ENCODE data around the gene HYPK.

The HYPK gene, protein sequence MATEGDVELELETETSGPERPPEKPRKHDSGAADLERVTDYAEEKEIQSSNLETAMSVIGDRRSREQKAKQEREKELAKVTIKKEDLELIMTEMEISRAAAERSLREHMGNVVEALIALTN

DNA sequence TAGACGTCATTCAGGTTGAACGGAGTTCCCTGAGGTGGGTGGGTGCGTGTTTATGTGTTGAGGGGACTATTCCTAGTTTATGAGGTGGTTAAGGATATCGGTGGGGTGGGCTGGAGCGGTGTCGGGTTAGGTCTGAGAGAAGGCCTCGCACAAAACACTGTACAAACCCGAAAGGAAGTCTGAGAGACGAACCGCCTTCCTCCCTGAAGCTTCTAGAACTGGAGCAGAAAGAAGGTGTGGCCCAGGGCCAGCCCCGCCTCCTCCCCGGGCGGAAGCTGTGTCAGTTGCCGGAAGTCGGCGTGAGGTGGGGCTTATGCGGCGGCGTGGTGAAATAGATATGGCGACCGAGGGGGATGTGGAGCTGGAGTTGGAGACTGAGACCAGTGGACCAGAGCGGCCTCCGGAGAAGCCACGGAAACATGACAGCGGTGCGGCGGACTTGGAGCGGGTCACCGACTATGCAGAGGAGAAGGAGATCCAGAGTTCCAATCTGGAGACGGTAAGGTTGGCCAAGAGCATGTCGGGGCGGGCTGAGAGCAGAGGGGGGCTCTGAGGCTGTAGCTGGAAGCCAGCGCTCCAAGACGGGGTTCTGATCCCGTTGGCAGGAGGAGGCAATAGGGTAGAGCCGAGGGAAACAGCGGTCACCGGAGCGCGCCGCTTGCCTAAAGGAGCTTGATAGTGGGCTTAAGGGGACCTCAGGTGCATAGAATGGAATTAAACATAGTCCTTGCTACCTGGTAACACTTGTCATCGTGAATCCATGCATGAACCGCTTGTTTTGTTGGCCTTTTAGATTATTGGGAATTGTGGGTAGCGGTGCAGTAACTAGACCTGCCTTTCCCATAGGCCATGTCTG, at the start of gene HYPK:
TSS of gene HYPK (plus strand) at position 314 of the 856 bp plus-strand sequence. CDS start at position 338, 24 bp downstream.
- FAIRE-seq: peak; percentile 82

DNA sequence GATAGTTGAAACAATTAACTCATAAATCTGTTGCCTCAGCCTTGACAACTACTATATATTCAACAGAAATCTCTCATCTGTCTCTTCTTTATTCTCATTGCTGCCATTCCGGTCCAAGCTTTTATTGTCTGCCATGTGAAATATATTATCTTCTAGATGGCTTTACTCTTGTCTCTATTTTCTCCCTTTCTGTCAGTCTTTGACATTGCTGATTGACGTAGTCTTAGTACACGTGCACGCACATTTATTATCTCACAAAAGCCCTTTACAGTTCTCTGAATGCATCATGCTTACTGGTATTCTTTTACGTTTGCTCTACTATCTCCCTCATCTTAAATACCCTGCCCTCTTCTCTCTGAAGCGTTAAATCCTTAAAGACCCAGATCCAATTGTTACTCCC, 48.5 kb upstream of the HYPK start:
- FAIRE-seq: no peak

DNA sequence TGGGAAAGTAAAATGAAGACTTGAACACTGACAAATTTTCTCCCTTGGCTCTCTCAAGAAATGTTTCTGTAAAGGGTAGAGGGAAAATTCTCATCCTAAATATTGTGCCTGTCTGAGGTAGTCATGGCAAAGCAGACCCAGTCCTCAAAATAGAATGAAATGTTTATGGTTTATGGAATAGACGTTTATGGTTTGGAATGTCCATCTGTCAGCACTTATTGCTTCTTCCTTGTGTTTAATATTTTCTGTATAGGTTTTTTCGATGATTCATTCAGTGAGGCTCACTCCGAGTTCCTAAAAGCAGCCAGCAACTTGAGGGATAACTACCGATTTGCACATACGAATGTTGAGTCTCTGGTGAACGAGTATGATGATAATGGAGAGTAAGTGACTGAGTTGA, 37.6 kb upstream of the HYPK start:
- FAIRE-seq: no peak

DNA sequence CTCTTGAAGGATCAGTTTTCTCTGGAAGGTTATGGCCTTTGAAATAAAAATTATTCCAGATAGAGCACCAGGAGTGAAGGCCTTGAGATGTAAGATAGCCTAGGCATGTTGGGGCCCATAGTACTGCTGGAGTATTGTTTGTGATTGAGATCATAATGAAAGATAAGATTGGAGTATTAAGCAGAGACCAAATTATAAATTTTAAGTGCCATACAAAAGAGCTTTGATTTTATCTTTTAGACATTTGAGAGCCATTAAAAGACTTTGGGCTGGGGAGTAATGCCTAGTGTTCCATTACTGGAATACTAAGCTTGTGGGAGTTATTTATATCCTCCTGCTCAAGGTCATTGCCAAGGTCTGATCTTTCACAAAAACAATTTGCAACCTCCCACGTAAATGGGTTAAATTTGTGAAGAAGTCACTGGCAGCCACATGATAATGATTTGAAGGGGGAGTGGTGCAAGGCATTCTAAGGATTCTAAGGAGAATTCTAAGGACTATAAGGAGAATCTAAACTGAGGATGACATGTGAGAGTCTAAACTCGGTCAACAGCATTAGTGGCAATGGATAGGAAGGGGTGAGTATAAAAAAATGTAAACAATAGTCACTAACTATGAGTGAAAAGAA, 36.5 kb upstream of the HYPK start:
- no peak for FAIRE-seq

DNA sequence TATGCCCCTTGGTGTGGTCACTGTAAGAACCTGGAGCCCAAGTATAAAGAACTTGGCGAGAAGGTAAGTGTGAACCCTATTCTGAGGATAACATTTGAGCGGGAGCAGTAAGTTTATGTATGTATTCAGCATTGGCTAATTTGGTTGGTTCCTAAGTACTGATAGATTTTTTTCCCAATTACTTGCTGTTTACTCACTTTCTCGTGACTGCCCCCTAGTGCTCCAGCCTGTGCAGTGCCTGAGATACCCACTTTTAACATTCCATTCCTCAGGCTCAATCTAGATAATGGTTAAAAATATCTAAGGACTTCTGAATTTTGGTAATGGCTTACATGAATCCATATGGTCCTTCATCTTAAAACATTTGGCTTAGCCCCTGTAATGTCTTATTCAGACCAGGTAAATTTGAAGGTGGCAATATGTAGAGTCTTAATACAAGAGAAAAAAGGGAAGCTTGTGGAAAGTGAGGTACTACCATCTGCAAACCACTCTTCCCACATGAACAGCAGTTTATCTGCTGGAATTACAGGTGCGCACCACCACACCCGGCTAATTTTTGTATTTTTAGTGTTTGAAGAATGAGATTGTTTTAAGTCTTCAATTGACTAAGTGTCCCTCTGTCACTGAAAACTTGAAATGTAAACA, 30.7 kb upstream of the HYPK start:
- no peak for FAIRE-seq

DNA sequence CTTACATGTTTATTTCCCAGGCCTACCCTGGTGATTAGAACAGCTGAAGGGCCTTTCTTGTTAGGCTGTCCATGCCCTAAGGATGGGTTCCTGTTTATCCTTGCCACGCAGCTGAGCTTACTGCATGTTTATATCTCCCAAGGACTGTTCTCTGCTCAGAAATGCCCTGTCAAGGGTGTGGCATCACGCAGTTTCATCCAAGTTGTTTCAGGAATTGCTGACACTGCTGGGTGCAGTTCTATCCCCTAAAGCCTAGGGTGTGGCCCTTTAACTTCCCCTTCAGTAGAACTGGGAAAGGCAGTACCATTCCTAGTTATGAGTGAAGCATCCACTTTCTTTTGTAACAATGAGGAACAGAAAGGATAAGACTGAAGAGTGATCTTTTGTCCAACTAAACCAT, 28.6 kb upstream of the HYPK start:
- no peak for FAIRE-seq

DNA sequence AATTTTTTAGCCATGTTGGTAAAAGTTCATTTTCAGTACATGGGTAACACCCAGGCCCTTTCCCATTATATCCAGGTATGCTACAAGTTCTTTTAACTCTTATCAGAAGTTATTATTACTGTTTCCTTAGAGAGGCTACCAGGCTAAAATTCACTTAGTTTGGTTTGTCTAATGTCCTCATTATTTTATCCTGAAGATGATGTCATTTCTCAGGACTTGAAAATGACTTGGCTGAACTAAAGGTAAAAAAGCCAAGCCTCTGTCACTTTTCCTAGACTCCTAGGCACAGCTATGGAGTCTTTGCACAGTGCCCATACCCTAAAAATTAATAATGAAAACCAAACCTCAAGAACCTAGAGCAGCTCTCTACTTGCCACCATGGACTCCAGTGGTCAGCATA, 27.8 kb upstream of the HYPK start:
- no peak for FAIRE-seq

DNA sequence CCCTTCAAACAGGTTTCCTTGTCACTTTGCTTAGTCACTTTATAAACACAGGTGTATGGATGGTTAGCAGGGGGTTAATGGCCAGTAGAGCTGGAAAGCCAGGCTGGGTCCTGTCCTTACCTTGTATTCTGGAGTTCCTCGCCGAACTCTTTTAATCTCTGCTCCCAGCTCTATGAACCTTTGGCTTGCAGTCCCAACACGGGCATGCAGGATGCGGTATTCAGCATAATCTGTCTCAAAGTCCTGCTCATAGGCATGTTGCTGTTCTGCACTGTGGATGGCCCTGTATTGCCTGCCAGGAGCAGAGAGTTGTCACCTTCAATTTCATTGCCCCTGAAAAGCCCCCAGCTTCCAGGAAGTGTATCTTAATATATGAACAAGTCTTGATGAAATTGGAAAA, 26.3 kb upstream of the HYPK start:
- no peak for FAIRE-seq

DNA sequence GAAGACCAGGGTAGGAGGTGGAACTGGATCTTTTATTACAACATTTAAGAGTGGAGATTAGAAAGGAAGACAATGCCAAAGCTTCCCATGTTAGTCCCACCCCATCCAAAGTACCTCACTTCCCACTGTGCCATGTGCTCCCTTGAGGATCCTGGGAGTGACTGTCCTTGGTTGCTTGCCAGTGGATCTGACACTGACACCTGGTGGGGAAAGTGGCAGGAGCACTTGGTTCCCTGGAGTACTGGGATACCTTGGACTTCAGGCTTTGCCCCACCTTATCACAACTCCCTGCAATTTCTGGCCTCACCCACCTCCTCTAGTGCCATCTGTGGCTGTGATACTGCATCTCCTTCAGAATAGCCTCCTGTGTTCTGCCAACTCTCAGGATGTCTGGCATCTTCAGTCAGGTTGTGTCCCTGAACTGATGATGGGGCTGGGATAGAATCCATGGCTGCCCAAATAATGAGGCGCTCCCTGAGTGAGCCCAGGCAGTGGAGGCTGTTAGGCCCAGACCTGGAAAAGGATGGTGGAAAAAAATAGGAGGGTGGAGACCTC, 24.9 kb upstream of the HYPK start:
- no peak for FAIRE-seq

DNA sequence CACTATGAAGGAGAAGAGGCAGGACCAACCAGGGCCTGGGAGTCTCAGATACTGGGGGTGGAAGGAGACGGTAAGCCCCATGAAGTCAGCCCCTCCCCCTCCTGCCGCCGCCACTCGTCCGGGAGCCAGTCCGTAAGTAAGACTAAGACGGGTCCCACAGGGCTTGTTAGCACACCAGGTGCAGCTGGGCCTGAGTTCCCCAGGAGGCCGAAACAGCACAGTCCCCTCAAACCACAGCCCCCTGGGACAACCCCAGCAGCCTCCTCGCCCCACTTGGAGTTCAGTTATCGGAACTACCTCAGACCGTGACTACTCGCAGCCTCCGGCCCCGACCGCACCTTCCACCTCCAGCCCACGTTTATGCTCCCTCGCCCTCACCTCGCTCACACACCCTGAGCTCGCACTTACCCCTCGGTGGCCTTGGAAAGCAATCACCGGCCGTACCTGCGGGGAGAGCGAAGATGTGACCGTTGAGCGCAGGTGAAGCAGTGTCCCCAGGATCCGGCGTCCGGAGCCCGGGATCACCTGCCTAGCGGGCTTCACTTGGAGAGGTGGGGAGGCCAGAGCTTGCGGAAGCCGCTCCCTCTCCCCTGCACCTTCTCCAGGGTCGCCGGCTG, 24.2 kb upstream of the HYPK start:
- FAIRE-seq: no peak

DNA sequence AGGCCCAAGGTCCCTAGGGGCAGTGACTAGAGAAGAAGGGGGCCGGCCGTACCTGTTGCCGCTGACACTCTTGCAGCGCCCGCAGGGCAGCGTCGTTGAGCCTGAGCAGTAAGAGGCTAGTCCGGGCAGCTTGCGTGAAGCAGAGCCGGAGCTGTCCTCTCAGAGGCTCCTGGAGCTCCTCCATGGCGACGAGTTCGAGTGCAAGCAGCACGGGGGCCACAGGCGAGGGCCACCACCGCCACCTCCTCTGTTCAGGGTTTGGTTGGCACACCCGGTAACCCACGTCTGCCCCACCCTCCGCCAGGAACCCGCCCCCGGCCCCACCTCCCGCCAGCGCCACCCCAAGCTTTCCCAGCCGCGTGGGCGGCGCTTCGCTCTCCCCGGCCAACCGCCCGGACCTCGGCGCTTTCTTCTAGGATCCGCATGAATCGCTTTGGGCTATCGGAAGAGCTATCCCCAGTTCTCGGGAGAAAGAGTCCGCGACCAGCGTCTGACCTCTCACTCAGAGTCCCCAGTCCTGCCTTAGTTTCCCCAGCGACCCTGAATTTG, 23.6 kb upstream of the HYPK start, which contains the start of gene ELL3:
TSS of gene ELL3 (minus strand) at position 249 of the 549 bp plus-strand sequence. CDS start at position 184, 65 bp downstream.
- FAIRE-seq: no peak

DNA sequence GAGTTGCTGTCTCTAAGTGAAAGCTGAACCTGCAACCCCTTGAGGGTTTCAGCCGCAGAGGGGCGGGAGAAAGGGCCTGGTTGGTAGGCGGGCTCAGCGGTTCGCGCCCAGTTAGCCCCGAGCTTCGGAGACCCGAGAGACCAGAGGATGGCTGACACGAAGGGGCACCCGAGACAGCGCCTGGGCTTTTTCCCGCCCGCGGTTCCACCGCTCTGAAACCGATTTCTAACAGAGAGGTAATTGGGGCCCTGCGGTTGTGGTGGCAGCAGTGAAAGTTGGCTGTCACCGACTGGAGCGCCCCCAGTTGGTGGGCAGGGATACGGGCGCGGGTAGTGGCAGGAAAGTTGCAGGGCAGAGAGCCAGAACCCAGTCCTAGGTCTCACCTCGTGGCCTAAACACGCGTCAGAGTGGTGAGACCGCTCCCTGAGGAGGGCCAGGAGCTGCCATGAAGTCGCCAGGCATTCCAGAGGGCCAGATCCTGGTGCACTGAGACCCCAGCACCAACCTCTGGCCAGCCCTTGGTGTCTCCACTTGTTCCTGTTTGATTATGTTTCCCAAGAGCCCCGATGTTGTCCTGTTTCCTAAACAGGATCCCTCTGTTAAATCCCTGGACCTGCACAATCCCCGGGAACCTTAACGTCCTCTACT, 23.0 kb upstream of the HYPK start:
- no peak for FAIRE-seq

DNA sequence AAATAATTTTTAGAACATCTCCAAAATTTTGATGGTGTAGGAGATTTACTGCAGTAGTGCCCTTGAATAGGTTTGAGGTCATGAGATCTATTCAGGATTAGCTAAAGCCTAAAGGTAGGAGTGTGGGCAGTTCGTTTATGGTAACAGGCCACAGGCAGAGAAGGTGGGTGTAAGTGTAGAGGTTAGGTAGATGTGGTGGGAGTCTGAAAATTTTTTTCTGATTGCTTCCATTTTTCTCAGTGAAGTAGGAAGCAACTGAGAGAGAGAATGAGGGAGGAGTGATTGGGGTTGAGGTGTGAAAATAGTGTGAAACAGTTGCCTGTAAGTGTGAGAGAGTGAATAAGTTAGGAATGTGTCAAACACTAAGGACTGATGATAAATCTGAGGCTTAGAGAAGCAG, 21.4 kb upstream of the HYPK start:
- no peak for FAIRE-seq

DNA sequence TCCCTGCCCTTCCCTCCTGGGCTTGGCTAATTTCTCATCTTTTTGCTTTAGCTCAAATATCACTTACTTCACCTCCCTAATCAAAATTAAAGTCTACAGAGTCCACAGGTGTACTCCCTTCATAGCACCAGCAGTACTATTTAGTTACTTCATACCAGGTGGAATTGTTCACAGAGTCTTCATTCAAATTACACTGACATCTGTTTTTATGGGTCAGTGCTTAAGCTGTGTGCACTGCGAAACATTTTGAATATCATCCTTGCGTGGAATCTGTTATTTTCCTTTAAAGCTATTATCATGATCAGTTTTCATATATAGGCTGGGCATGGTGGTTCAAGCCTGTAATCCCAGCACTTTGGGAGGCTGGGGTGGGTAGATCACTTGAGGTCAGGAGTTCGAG, 11.0 kb upstream of the HYPK start:
- FAIRE-seq: no peak

DNA sequence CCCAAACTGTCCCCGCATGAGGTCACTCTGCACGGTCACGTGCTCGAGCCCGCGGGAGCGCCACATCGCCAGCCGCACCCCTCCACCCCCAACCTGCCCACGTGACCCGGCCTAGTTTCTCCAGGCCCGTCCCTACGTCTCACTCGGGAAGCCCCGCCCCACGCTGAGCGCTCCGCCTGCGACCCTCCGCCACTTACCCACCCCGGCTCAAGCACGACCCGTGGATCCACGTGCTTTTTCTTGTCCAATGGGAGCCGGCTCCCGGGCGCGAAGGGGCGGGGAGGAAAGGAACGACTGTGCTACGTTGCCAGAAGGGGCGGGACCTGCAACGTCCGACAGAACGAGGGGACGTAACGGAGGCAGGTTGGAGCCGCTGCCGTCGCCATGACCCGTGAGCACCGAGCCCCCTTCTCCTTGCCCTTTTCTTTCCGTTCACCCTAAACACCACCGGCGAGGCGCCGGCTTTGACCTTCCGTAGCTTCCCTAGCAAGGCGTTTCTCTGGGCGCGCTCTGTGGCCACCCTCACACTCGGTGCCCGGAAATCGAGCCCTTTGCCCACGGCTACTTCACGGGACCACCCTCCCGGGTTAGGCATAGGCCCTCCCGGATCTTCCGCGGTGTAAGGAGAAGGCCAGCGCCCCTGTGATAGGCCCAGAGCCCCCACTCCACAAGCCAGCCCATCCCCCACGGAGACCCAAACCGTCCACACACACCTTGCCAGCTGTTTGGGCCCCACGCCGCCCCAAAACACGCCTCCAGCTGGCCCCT, 8.2 kb upstream of the HYPK start, which contains the start of gene SERF2:
TSS of gene SERF2 (plus strand) at position 328 of the 768 bp plus-strand sequence. CDS start at position 385, 57 bp downstream.
- peak; percentile 96 for FAIRE-seq

DNA sequence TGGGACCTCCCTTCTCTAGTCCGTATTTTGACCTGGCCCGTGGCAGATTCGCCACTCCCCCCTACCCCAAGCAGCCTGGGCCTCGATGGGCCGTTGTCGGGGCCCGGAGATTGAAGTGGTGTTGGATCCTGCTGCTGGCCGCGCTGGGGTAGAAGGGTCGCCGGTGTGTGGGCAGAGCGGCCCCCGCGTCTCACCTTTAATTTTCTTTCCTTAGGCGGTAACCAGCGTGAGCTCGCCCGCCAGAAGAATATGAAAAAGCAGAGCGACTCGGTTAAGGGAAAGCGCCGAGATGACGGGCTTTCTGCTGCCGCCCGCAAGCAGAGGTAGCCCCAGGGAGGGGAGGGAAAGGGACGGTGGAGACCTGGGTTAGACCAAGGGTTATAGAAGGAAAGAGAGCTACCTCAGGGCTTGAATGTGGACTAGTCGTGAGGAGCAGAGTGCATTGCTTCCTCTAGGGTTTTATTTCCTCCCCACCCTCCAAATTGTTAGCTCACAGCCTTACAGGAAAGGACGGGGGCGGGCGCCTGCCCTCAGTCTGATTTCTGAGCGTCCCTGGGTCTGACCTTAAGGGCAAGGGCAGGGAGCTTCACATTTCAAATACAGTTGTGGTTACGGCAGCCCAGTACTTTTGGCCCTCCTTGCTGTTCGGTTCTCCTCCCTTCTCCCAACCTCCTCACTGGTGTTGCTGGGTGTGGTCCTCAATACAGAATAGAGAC, 7.5 kb upstream of the HYPK start:
- FAIRE-seq: no peak

DNA sequence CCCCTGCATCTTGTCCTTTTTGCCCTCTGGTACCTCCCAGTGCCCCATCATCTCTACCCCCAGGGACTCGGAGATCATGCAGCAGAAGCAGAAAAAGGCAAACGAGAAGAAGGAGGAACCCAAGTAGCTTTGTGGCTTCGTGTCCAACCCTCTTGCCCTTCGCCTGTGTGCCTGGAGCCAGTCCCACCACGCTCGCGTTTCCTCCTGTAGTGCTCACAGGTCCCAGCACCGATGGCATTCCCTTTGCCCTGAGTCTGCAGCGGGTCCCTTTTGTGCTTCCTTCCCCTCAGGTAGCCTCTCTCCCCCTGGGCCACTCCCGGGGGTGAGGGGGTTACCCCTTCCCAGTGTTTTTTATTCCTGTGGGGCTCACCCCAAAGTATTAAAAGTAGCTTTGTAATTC, 6.8 kb upstream of the HYPK start:
- FAIRE-seq: no peak

DNA sequence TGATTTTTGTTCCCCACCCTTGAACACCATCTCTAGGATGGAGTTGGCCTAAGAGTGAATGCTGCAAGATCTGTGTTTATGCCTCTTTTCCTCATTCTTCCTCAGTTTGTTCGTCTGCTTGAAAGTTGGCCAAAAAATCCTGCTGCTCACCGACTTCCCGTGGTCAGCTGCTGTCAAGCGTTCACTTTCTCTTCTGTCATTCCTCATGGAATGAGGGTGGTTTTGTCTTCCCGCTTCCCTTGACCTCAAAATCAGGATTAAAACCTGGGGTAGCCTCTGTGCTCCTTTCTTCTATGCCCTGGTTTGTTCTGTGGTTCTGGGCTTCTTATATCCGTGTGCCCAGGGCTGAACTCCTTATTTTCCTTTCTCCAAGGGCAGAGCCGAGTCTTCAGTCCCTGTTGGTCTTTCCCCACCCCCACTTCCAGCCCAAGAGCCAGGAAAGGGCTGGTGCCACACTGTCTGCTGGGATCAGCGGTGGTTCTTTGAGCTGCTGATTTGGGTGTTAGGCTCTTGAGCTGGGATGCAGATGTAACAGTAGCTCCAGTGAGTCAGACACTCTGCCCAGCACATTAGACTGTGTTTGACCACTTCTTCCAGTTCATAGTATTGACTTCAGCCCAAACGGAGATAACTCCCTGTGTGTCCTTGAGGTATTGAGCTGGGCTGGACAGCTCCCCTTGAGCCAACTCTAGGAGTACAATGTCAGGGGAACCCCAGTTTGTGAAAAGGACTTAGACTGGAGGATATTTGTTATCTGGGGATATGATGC, 5.9 kb upstream of the HYPK start:
- no peak for FAIRE-seq

DNA sequence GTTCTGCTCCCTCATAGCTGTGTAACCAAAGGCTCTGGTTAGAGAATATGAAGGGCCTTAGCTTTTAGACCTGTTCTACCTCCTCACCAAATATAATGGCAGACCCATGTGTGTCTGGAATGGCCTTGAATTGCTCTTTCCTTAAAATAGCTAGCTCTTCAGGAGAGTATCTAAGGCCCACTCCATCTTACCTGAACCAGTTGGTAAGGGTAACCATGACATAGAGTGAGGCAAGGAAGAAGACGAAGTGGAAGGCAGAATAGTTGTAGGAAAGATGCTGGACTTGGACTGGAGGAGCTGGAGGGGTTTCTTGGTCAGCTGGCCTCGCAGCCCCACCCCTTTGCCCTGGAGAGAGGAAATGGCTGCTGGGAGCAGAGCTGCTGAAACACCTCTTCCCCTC, 5.2 kb upstream of the HYPK start:
- FAIRE-seq: no peak
